Mesenteric fat pad (tissue), 1 donor: ENCODE measurements around the gene DNAH12. TPM values are rescaled to one million over a fixed set of nuclear protein-coding genes. Genes with fewer than 3 reads are reported as not detected.
"Not testable (repeated sequence)": the region's sequence is repeated elsewhere in the genome, so short reads cannot be mapped to it uniquely, and the experiment has no call there.

Experiments used
- DNase-seq: peaks from one replicate; pipeline ENCODE4 v3.0.0-alpha.2; 2020; ENCODE audit warnings: low spot score
- total RNA-seq: library from RNA; stranded (reverse); fragmentation: NEBNext Ultra II Directional; extraction: Animal tissue kit (Norgen Biotek cat#: 25700); gene quantifications from one replicate; pipeline ENCODE4 v1.2.1, GENCODE V29; 2021
- donor health status: DM: yes; HTN: yes; CAD: no.

The DNAH12 gene
- total RNA-seq, 1 donor from 2014 or later = 0.06 TPM

DNA sequence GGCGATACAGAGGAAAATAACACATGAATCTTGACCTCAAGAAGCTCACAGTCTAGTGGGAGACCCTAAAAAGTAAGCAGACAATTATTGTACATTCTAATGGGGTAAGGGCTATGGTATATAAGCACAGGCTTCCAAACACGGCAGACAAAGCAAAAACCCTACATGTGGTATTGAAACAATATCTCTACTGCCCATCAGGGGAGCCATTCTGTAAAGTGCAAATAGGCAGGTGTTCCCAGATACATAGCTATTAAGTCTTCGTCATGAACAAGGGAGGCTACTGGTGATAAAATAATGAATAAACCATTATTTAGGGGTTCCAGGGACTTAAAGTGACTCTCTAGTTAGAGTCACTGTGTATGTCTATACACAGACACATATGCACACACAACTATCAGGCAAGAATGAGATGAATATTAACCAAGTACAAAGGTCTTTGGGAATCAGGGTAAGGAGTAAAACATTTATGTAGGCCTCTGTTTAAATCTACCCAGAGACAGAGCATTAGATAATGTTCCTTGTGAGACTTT lies 213.0 kb downstream of the DNAH12 start:
- no peak for DNase-seq

DNA sequence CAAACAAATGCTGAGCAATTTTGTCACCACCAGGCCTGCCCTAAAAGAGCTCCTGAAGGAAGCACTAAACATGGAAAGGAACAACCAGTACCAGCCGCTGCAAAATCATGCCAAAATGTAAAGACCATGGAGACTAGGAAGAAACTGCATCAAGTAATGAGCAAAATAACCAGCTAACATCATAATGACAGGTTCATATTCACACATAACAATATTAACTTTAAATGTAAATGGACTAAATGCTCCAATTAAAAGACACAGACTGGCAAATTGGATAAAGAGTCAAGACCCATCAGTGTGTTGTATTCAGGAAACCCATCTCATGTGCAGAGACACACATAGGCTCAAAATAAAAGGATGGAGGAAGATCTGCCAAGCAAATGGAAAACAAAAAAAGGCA lies 217.6 kb downstream of the DNAH12 start:
- DNase-seq = not testable (repeated sequence)

DNA sequence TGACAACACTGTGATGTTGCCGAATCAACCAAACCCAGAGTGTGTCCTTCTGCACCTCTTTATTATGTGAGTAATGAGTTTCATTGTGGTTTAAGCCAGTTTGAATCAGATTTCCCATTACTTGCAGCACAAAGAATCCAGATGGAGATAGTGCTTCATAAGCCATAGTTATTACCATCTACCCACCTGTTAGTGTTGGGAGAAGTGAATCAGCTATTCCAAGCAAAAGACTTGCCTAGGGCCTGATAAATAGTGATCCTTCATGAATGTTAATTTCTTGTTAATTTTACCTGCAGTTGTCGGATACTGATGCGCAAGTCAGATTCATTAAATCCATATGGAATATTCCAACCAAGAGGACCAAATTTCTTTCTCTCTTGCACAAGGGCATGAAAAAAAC lies 229.9 kb downstream of the DNAH12 start:
- no peak for DNase-seq

DNA sequence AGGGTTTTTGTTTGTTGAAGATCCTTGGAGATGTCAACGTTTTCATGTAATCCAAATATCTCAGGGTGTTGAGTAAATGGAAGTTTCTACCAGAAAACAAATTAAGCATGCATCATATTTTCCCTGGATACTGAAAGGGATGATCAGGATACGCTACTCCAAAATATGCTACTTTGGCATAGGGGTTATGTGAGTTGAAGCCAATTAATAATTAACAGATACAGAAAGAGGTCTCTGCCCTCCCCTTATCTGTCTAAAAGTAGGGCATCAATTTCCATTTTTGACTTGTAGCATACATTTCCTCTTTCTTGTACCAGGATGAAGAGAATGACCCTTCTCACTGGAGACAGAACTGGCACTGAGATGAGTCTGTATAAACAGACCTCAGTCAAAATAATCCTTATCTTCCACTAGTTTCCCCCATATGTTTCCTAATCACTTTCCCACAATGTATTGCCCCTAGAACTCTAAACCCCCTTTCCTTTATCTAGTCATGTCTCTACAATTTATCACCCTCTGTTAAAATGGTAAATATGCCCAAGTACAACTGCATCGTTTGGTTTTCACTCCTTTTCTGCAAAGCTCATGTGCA lies 234.3 kb downstream of the DNAH12 start:
- DNase-seq = no peak

DNA sequence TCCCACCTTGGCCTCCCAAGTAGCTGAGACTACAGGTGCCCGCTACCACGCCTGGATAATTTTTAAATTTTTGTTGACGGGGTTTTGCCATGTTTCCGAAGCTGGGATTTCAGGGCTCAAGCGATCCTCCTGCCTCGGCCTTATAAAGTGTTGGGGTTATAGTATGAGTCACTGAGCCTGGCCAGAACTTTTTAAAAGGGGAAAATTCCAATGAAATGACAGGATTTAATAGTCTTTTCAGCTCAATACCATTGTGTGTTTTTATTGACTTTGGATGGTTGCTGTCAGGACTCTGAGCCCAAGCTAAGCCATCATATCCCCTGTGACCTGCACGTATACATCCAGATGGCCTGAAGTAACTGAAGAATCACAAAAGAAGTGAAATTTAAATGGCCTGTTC lies 240.6 kb downstream of the DNAH12 start:
- not testable (repeated sequence) for DNase-seq

DNA sequence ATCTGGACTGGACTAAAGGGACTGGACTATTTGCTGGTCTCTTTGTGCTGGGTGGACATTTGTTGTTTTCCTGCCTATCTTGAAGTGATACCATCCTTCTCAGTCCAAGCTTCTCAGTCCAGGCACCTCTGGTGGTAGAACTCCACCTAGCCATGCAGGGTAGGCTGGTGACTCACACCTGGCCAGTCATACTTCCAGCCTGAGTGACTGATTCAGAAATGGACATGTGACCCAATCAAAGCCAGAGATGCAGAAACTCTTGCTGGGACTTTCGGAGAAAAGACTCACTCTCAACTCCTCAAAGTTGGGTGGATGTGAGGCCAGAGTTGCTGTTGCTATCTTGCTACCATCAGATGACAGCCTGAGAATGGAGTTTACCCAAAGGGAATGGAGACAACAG lies 246.1 kb downstream of the DNAH12 start:
- no peak for DNase-seq

DNA sequence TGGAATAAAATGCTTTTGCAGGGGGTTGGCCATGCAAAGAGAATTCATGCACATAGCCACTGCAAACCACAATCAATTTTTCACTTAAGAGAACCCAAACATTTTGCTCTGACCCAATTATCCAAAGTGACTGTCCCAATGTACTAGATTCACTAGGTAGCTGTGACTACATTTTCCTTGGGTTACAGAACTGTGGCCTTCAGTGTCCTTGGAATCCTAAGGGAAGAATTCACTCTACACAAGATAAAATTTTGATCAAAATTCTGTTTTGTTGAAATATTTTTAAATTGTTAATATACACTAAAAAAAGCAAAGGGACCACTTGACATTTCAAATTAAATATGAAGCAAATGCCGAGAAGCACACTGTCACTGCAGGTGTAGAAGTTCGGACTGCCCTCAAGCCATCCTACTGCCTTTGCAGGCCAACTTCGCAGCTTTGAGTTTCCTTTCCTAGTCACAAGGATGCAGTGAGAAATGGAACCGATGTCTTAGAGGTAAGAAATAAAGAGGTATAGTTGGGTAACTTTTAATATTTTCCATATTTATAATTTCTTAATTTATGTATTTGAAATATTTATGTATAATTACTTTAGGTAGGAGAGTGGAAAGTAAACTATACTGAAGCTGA lies 251.1 kb downstream of the DNAH12 start:
- no peak for DNase-seq

DNA sequence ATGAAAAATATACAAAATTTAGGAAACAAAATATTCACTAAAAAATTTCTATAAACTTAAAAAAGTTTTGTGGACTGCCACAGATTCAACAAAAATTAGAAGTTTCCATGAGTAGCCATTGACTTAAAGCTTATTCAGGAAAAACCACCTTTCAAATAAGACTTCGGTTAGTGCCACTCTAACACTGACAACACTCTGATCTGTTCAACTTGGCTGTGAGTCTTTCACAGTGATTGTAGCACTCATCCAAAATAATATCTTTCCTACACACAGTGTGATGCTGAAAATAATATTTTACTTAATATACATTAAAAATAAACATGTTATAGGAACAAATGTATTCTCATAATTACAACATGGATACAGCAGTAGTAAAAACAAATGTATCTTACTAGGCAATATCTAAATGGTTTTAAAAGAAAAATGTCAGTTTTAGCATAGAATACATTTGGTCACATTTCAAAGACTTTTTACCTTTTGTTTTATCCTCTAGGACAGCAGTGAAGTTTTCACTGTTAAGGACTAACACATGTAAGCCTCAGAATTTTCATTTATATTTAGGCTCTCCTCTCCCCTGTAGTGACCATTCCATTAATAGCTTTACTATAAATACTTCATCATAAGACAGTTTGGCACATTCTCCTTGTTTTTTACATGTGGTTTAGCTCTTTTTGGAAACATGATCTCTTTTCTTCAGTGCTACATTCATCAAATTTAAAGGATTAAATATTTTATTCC lies 251.8 kb downstream of the DNAH12 start, which contains the start of gene ASB14:
Gene ASB14, minus strand, starts transcription at position 527 of the 738 bp plus-strand sequence. CDS start 652 bp downstream, outside the sequence.
- DNase-seq = no peak

DNA sequence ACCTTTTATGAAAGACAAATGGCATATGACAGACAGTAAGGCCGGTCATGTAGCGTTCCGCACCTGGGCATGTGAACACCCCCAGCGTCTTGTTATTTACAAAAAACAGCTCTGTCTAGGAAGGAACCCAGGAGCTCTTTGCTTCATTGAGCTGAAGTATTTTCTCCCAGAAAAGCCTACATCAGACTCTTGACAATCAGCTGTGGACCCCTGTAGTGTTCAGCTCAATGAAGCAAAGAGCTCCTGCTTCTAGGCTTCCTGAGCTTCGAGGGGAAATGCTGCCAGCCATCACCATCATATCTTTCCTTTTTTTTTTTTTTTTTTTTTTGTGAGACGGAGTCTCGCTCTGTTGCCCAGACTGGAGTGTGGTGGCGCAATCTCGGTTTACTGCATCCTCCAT lies 255.7 kb downstream of the DNAH12 start:
- no peak for DNase-seq

DNA sequence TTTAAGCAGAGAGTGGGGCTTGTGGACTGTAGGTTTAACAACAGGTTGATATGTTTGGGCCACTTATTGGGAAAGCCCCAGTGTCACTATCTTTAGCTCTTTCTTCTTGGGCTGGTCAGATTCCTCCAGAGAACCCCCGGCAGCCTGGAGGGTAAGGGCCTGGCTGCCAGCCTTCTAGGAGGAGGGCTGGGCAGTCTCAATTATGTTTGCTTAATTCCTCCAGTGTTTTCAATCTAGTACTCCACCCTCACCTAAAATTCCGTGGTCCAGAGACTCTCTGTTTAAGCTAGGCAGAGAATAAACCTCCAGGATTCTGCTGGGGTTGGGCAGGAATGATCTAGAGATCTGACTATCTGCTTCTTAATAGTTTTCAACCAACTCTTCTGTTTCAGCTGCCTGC lies 256.9 kb downstream of the DNAH12 start:
- DNase-seq = no peak

DNA sequence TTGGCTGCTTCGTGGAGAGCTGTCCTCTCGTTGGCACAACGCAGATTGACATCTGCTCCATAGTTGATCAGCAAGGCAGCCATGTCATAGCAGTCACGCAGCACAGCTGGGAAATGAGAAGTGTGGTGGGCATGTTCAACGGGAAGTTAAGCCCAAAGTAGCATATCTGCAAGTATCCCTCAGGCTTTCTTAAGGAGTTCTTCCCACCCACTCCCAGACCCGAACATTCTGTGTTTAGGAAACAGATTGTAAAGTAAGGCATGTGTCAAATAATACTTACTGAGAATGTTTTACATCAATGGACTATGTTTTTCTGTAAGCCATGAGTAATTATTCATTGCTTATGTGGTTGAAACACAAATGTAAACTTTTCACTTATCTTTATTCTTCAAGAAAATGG lies 260.8 kb downstream of the DNAH12 start:
- no peak for DNase-seq

DNA sequence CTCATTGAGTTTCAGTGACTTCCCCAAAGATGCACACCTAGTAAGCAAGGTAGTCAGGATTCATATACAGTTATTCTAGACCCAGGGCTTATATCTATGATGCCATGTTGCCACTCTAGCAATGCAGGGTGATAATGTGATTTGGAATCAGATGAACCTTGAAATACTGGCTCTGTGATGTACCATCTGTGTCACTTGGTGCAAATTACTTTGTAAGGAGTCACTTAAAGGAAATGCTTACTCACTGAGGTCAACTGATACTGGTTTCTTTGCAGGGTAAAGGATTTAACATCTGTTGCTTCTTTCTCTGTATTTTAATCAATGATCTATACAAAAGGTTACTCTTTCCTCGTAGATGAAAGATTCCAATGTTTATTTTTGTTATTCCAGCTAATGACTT lies 262.4 kb downstream of the DNAH12 start:
- DNase-seq = no peak

DNA sequence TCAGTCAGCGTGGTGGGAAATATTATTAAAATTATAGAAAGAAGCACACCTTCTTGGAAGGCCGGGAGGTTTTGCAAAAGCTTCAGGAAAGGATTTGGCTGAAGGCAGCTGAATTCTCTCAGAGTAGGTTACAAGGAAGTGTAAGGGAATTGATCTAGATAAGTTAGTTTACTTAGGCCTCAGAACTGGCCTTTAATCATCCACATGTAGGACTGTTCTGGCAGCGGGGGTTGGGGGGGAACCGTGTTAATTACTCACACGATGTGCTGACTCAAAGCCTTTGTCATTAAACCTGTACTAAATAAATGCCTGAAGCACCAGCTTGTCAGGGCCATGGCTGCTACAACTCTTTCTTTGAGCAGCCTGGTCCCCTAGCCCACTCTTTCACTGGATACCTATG lies 264.5 kb downstream of the DNAH12 start:
- no peak for DNase-seq

DNA sequence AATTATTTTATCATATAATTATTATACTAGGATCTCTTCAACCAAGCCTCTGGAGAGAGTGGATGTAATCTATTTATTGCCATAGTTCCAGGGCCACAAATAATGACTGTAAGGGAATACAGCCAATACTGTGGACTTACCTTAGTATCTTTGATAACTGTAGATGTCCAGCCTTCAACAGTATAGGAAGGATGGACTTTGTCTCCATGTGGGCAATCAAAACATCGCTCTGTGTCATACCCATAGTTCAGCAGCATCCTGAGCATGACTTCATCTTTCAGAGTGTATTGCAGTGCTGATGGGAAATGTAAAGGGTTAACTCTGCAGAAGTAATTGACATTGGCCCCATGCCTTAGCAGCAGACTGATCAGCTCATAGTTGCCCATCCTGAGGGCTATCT lies 265.9 kb downstream of the DNAH12 start:
- no peak for DNase-seq

DNA sequence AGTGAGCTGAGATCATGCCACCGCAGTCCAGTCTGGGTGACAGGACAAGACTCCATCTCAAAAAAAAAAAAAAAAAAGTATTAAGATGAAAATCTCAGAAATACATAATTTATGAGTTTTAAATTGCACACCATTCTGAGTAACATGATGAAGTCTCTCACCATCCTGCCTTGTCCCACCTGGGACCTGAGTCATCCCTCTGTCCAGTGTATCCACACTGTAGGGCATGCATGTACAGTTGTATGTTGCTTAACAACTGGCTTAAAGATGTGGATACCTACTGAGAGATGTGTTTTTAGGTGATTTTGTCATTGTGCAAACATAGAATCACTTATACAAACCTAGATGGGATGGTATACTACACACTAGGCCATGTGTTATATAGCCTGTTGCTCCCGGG lies 268.8 kb downstream of the DNAH12 start:
- no peak for DNase-seq

DNA sequence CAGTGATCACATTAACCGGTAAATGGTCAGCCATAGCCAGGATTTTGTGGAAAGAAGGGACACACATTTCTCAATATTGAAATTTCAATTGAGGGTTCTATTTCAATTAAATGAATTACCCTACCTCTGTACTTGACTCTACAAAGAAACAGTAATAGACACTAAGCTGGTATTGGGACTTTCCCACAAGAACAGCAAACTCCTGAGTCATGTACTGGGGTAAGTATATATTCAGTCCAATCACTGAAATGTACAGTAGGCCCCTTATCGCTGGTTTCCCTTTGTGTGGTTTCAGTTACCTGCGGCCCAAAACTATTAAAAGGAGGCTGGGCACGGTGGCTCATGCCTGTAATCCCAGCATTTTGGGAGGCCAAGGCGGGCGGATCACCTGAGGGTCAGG lies 269.3 kb downstream of the DNAH12 start:
- no peak for DNase-seq

DNA sequence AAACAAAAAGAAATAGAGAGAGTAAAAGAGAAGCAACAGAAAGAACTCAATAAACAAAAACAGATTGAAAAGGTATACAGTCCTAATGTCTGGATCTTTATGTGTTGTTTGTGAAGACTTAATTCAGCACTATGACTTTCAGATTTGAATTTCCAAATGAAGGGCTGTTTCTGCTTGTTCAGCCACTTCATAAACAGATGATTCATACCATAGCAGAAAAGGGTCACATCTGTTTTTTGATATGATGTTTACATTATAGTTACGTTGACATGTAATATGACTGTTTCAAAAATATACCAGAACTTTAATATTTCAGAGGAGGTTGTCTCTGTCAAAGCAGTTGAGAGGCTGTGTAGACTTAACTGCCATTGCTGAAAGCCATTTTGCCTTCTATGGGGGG lies 275.7 kb downstream of the DNAH12 start:
- no peak for DNase-seq

DNA sequence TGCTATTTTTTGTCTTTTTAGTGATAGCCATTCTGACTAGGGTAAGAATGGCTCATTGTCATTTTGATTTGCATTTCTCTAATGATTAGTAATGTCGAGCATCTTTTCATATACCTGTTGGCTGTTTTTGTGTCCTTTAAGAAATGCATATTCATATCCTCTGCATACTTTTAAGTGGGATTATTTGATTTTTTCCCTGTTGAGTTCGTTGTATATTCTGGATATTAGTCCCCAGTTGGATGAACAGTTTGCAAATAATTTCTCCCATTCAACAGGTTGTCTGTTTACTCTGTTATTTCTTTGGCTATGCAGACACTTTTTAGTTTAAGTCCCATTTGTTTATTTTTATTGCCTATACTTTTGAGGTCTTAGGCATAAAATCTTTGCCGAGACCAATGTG lies 282.2 kb downstream of the DNAH12 start:
- DNase-seq = no peak

DNA sequence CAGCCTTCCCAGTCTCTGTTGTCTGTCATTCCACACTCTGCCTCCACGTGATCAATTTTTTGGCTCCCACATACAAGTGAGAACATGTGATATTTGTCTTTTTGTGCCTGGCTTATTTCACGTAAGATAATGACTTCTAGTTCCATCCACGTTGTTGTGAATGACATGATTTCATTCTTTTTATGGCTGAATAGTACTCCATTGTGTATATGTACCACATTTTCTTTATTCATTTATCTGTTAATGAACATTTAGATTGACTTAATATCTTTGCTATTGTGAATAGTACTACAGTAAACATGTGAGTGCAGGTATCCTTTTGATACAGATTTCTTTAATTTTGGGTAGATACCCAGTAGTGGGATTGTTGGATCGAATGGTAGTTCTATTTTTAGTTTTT lies 283.0 kb downstream of the DNAH12 start:
- no peak for DNase-seq

DNA sequence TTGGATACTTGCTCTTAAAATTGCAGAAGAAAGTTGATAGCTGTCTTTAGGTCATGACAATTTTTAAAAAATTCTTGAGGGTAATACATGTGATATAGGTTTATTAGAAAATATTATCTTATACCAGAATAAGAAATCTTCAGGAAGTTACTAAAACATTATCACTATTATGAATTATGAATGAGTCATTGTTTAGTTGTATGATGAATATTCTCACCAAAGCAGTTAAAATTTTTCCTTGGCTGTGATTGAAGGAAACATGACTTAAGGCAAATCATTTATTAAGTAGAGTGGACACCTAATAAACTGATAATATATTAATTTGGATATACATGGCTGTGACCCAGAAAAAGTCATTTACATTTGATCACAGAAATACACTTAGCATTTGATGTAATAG lies 286.5 kb downstream of the DNAH12 start:
- DNase-seq = no peak

DNA sequence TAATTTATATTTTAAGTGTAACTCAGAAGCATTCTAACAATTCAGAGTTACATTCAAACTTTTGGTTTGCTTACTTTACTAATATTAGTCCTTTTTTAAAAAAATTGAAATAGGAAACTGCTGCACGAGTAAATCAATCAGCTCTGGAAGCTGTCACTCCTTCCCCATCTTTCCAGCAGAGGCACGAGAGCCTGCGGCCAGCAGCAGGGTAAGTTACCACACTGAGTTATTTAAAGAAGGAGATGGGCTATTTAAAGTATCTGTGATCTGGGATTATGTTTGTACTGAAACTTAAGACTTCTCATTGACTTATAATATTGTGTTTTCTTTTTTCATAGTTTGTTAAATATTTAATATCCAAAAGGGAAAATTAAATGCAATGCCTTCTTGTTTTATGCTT lies 287.3 kb downstream of the DNAH12 start:
- no peak for DNase-seq

DNA sequence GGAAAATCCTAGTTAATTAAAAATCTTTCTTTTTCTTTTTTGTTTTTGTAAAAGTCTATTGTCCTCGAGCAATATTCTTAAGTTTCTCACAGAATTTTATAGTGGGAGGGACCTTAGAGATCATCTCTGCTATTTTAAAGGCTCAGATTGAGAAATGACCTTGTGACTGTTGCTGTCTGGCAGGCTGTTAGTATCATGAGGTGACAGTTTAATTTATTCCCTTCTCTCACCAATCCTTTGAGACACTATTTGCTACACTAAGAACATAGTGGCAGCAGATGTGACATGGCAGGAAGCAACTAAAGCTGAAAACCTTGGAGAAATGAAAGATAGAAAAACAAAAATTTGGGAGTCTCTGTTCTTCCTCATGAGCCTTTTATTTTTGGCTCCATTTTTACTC lies 291.7 kb downstream of the DNAH12 start:
- DNase-seq = no peak
